SJSA1 (cell line): ENCODE measurements around the gene SKIDA1. TPM values are rescaled to one million over a fixed set of nuclear protein-coding genes. Genes with fewer than 3 reads are reported as not detected.

Experiments
- DNase-seq, 2 experiments: peaks; one replicate each; pipeline ENCODE4 v3.0.0-alpha.2; 2015 to 2020; ENCODE audit warnings: low spot score in 2 of 2, low read depth in 1 of 2
- H3K27ac ChIP-seq: fragments of 250-450 bp; sonication (Bioruptor Pico); 2 replicates; pipeline ENCODE4 v1.5.1; 2020; ENCODE audit warnings: mild to moderate bottlenecking, moderate library complexity
- H3K27me3 ChIP-seq: fragments of 250-450 bp; sonication (Bioruptor Pico); replicated peaks from 2 replicates; pipeline ENCODE4 v1.5.1; 2020; ENCODE audit warnings: mild to moderate bottlenecking, moderate library complexity
- H3K36me3 ChIP-seq: fragments of 250-450 bp; sonication (Bioruptor Pico); 2 replicates; pipeline ENCODE4 v1.5.1; 2020; ENCODE audit warnings: mild to moderate bottlenecking
- H3K4me1 ChIP-seq: fragments of 250-450 bp; sonication (Bioruptor Pico); replicated peaks from 2 replicates; pipeline ENCODE4 v1.6.1; 2021; ENCODE audit warnings: mild to moderate bottlenecking
- H3K4me3 ChIP-seq: fragments of 250-450 bp; sonication (Bioruptor Pico); 2 replicates; pipeline ENCODE4 v1.5.1; 2020; ENCODE audit warnings: mild to moderate bottlenecking
- H3K9me3 ChIP-seq: fragments of 250-450 bp; sonication (Bioruptor Pico); replicated peaks from 2 replicates; pipeline ENCODE4 v1.5.1; 2020; ENCODE audit warnings: mild to moderate bottlenecking
- total RNA-seq: library from RNA; depleted of rRNA; stranded (reverse); fragments of >200 nt; shearing (Covaris generic); gene quantifications from 2 replicates; pipeline ENCODE4 v1.2.3, GENCODE V29; 2014

SKIDA1 gene
- total RNA-seq, 1 experiment from 2014 or later, result 1.7 TPM

GRCh38 chr10:21534280-21534586 lies 8.8 kb upstream of the SKIDA1 start:
- H3K4me3 ChIP-seq, result peak overlapping the region; percentile 57
- H3K27ac ChIP-seq, result no peak overlapping the region; the same call in 1 of the 2 replicates
- H3K27me3 ChIP-seq, result no peaks in the 10 kb centered on the region
- H3K9me3 ChIP-seq, result no peaks in the 10 kb centered on the region
- H3K4me1 ChIP-seq, result peaks cover 12% of the 10 kb centered on the region
- peaks cover 24% of the 10 kb centered on the region for H3K36me3 ChIP-seq
- no peak for DNase-seq

- peak within 1 kb of the TSS; percentile 57 for H3K4me3 ChIP-seq
- H3K9me3 ChIP-seq, result no peaks in the 10 kb centered on the region
- DNase-seq, result peak; percentile 92 to 97
- no peaks in the 10 kb centered on the region for H3K27me3 ChIP-seq
- H3K27ac ChIP-seq, result peak within 1 kb of the TSS; percentile 88
- H3K4me1 ChIP-seq, result peaks cover 16% of the 10 kb centered on the region
- H3K36me3 ChIP-seq, result peaks cover 19% of the 10 kb centered on the region
These were observed 8.2 kb upstream of the SKIDA1 start, which contains the start of gene MLLT10 for GRCh38 chr10:21533467-21534279. Gene MLLT10 (plus strand): TSS chr10:21534232. CDS start chr10:21534645, 413 bp downstream.

- H3K4me1 ChIP-seq, result peaks cover 16% of the 10 kb centered on the region
- peaks cover 11% of the 10 kb centered on the region for H3K36me3 ChIP-seq
- no peaks in the 10 kb centered on the region for H3K9me3 ChIP-seq
- H3K27me3 ChIP-seq, result no peaks in the 10 kb centered on the region
- no peak for DNase-seq
- peak overlapping the region; percentile 88 for H3K27ac ChIP-seq
- peak overlapping the region; percentile 57 for H3K4me3 ChIP-seq
These were observed 7.4 kb upstream of the SKIDA1 start for GRCh38 chr10:21532694-21533466.

- no peak overlapping the region for H3K27ac ChIP-seq
- H3K9me3 ChIP-seq, result no peaks in the 10 kb centered on the region
- H3K36me3 ChIP-seq, result no peaks in the 10 kb centered on the region; the same call in 1 of the 2 replicates
- H3K4me1 ChIP-seq, result peaks cover 16% of the 10 kb centered on the region
- no peaks in the 10 kb centered on the region for H3K27me3 ChIP-seq
- H3K4me3 ChIP-seq, result no peak overlapping the region
- DNase-seq, result peak in 1 of 2 experiments; percentile 34
These were observed 5.7 kb upstream of the SKIDA1 start for GRCh38 chr10:21531164-21531563.

- no peak overlapping the region for H3K4me3 ChIP-seq
- H3K9me3 ChIP-seq, result no peaks in the 10 kb centered on the region
These were observed 5.2 kb upstream of the SKIDA1 start for GRCh38 chr10:21530641-21531040.

GRCh38 chr10:21530168-21530567 lies 4.7 kb upstream of the SKIDA1 start:
- no peak for DNase-seq
- Histone ChIP-seq H3K36me3 (no peaks in the 10 kb centered on the region), H3K4me3 (no peak overlapping the region), H3K27ac (no peak overlapping the region), H3K27me3 (no peaks in the 10 kb centered on the region), H3K9me3 (no peaks in the 10 kb centered on the region), H3K4me1 (peaks cover 21% of the 10 kb centered on the region)

More at GRCh38 chr10:21530641-21531040, 5.2 kb upstream of the SKIDA1 start:
- DNase-seq, result peak in 1 of 2 experiments; percentile 37
- Histone ChIP-seq H3K4me1 (peaks cover 17% of the 10 kb centered on the region), H3K27me3 (no peaks in the 10 kb centered on the region), H3K36me3 (no peaks in the 10 kb centered on the region; the same call in 1 of the 2 replicates), H3K27ac (no peak overlapping the region)

- Histone ChIP-seq H3K9me3 (no peaks in the 10 kb centered on the region), H3K27me3 (no peaks in the 10 kb centered on the region), H3K4me3 (peak overlapping the region; percentile 64), H3K27ac (peak overlapping the region; percentile 91), H3K4me1 (peaks cover 29% of the 10 kb centered on the region), H3K36me3 (no peaks in the 10 kb centered on the region)
- DNase-seq, result peak in 1 of 2 experiments; percentile 81
These were observed 3.8 kb upstream of the SKIDA1 start for GRCh38 chr10:21529032-21529910.

- DNase-seq, result peak in 1 of 2 experiments; percentile 79
- Histone ChIP-seq H3K27me3 (no peaks in the 10 kb centered on the region), H3K4me1 (peaks cover 29% of the 10 kb centered on the region), H3K4me3 (peak overlapping the region; percentile 64), H3K36me3 (no peaks in the 10 kb centered on the region), H3K27ac (peak overlapping the region; percentile 91), H3K9me3 (no peaks in the 10 kb centered on the region)
These were observed 3.0 kb upstream of the SKIDA1 start for GRCh38 chr10:21528236-21529031.

GRCh38 chr10:21527598-21528235 lies 2.2 kb upstream of the SKIDA1 start:
- peak overlapping the region; percentile 91 for H3K27ac ChIP-seq
- DNase-seq, result peak in 1 of 2 experiments; percentile 82
- peaks cover 22% of the 10 kb centered on the region for H3K4me1 ChIP-seq
- no peaks in the 10 kb centered on the region for H3K36me3 ChIP-seq
- H3K9me3 ChIP-seq, result no peaks in the 10 kb centered on the region
- H3K4me3 ChIP-seq, result peak overlapping the region; percentile 64
- H3K27me3 ChIP-seq, result no peaks in the 10 kb centered on the region

- H3K27me3 ChIP-seq, result no peaks in the 10 kb centered on the region
- no peaks in the 10 kb centered on the region for H3K9me3 ChIP-seq
- H3K4me1 ChIP-seq, result peaks cover 17% of the 10 kb centered on the region
- peak; percentile 75 to 85 for DNase-seq
- peak overlapping the region; percentile 64 for H3K4me3 ChIP-seq
- peak overlapping the region; percentile 91 for H3K27ac ChIP-seq
- H3K36me3 ChIP-seq, result no peaks in the 10 kb centered on the region
These were observed 1.5 kb upstream of the SKIDA1 start for GRCh38 chr10:21526860-21527597.

- no peaks in the 10 kb centered on the region for H3K27me3 ChIP-seq
- peak; percentile 82 to 90 for DNase-seq
- H3K36me3 ChIP-seq, result no peaks in the 10 kb centered on the region
- peak overlapping the region; percentile 91 for H3K27ac ChIP-seq
- no peaks in the 10 kb centered on the region for H3K9me3 ChIP-seq
- peak overlapping the region; percentile 64 for H3K4me3 ChIP-seq
- H3K4me1 ChIP-seq, result peaks cover 17% of the 10 kb centered on the region
These were observed 842 bp upstream of the SKIDA1 start for GRCh38 chr10:21526188-21526859.
